ENCODE measurements around the gene RUNX1. TPM values are rescaled to one million over a fixed set of nuclear protein-coding genes. Genes with fewer than 3 reads are reported as not detected.

Gene RUNX1
- total and polyA plus RNA-seq, 4 donors = 23.3 to 100 (median 33.4) TPM

DNA sequence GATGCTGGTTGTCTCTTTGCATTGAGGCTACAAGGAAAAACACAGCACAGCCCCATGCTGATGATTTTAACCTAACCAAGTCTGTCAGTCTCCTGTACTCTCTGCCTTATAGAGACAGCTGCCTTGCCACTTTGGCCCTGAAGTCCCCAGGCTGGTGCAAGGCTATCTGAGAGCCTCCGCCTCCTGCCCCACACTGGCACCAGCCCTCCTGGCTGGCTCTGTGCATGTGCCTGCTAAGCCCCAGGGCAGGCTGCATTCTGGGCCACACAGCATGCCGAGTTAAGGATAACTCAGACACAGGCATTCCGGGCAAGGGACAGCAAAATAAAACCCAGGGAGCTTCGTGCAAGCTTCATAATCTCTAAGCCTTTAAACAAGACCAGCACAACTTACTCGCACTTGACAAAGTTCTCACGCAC is 910 bp downstream of the RUNX1 start:
- Histone ChIP-seq H3K36me3 (ENCODE audit: control insufficient read depth in 4 of 4, insufficient read depth in 4 of 4, low read length in 4 of 4) (no peaks in the 10 kb centered on the region), H3K4me3 (no peak overlapping the region), H3K9ac (ENCODE audit: insufficient read depth in 1 of 2, low read length in 2 of 2) (no peak overlapping the region), H3K27ac (ENCODE audit: low read depth in 1 of 2, low read length in 1 of 2) (peak overlapping the region in 1 of 2 donors; percentile 90), H3K27me3 (ENCODE audit: control insufficient read depth in 3 of 3, insufficient read depth in 3 of 3, low read length in 2 of 3) (no peaks in the 10 kb centered on the region), H3K9me3 (ENCODE audit: control insufficient read depth in 4 of 4, insufficient read depth in 3 of 4, low read length in 3 of 4) (no peaks in the 10 kb centered on the region), H3K4me1 (ENCODE audit: control insufficient read depth in 5 of 5, insufficient read depth in 5 of 5, low read length in 5 of 5) (peaks cover 0 to 32% (median 11%) of the 10 kb centered on the region in 5 donors)
- WGBS, 2 donors = 31 to 38% methylated on average over 6 of the region's 6 CpGs
- TF ChIP-seq, protein P1, sequence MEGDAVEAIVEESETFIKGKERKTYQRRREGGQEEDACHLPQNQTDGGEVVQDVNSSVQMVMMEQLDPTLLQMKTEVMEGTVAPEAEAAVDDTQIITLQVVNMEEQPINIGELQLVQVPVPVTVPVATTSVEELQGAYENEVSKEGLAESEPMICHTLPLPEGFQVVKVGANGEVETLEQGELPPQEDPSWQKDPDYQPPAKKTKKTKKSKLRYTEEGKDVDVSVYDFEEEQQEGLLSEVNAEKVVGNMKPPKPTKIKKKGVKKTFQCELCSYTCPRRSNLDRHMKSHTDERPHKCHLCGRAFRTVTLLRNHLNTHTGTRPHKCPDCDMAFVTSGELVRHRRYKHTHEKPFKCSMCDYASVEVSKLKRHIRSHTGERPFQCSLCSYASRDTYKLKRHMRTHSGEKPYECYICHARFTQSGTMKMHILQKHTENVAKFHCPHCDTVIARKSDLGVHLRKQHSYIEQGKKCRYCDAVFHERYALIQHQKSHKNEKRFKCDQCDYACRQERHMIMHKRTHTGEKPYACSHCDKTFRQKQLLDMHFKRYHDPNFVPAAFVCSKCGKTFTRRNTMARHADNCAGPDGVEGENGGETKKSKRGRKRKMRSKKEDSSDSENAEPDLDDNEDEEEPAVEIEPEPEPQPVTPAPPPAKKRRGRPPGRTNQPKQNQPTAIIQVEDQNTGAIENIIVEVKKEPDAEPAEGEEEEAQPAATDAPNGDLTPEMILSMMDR (IDR thresholded peaks at IDR 0.05; ENCODE audit: control extremely low read depth, extremely low read depth) = no peak
- ATAC-seq (ENCODE audit: insufficient read depth, low FRiP score) (no peak), DNase-seq (no peak)

- no peak overlapping the region for H3K4me3 ChIP-seq
- WGBS, 2 donors = 9 to 22% methylated on average over 8 of the region's 8 CpGs
- H3K27me3 ChIP-seq (ENCODE audit: control insufficient read depth in 3 of 3, insufficient read depth in 3 of 3, low read length in 2 of 3) = no peaks in the 10 kb centered on the region
- TF ChIP-seq, protein P1 (IDR thresholded peaks at IDR 0.05; ENCODE audit: control extremely low read depth, extremely low read depth) = no peak
- peaks cover 0 to 32% (median 11%) of the 10 kb centered on the region in 5 donors for H3K4me1 ChIP-seq (ENCODE audit: control insufficient read depth in 5 of 5, insufficient read depth in 5 of 5, low read length in 5 of 5)
- ATAC-seq (ENCODE audit: insufficient read depth, low FRiP score) = no peak
- H3K9me3 ChIP-seq (ENCODE audit: control insufficient read depth in 4 of 4, insufficient read depth in 3 of 4, low read length in 3 of 4) = no peaks in the 10 kb centered on the region
- H3K9ac ChIP-seq (ENCODE audit: insufficient read depth in 1 of 2, low read length in 2 of 2) = no peak overlapping the region
- no peaks in the 10 kb centered on the region for H3K36me3 ChIP-seq (ENCODE audit: control insufficient read depth in 4 of 4, insufficient read depth in 4 of 4, low read length in 4 of 4)
- no peak for DNase-seq
- H3K27ac ChIP-seq (ENCODE audit: low read depth in 1 of 2, low read length in 1 of 2) = peak overlapping the region in 1 of 2 donors; percentile 90
Measured at GRCh38 chr21:35046880-35047229, 2.2 kb downstream of the RUNX1 start.

DNA sequence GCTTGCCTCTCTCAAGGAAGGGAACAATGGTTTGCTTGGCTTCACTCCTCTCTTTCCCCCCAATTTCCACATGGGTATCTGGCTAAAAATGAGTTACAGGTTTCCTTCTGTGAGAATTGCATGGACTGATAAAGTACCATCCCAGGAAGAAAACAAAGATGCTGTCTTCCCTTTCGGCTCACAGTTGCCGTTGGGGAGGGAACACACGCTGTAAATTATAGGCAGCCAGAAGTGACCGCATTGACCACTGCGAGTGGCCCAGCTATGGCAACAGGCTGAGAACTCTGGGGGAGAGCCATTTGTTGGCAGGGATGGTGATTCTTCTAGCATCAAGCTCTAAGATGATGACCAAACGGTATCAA is 2.9 kb downstream of the RUNX1 start:
- Histone ChIP-seq H3K9ac (ENCODE audit: insufficient read depth in 1 of 2, low read length in 2 of 2) (no peak overlapping the region), H3K27ac (ENCODE audit: low read depth in 1 of 2, low read length in 1 of 2) (no peak overlapping the region), H3K4me3 (no peak overlapping the region), H3K36me3 (ENCODE audit: control insufficient read depth in 4 of 4, insufficient read depth in 4 of 4, low read length in 4 of 4) (no peaks in the 10 kb centered on the region), H3K4me1 (ENCODE audit: control insufficient read depth in 5 of 5, insufficient read depth in 5 of 5, low read length in 5 of 5) (peaks cover 0 to 29% (median 8%) of the 10 kb centered on the region in 5 donors), H3K27me3 (ENCODE audit: control insufficient read depth in 3 of 3, insufficient read depth in 3 of 3, low read length in 2 of 3) (no peaks in the 10 kb centered on the region), H3K9me3 (ENCODE audit: control insufficient read depth in 4 of 4, insufficient read depth in 3 of 4, low read length in 3 of 4) (no peaks in the 10 kb centered on the region)
- TF ChIP-seq, protein P1 (IDR thresholded peaks at IDR 0.05; ENCODE audit: control extremely low read depth, extremely low read depth) = no peak
- WGBS, 2 donors = 33 to 68% methylated on average over 6 of the region's 6 CpGs
- DNase-seq (no peak), ATAC-seq (ENCODE audit: insufficient read depth, low FRiP score) (no peak)

DNA sequence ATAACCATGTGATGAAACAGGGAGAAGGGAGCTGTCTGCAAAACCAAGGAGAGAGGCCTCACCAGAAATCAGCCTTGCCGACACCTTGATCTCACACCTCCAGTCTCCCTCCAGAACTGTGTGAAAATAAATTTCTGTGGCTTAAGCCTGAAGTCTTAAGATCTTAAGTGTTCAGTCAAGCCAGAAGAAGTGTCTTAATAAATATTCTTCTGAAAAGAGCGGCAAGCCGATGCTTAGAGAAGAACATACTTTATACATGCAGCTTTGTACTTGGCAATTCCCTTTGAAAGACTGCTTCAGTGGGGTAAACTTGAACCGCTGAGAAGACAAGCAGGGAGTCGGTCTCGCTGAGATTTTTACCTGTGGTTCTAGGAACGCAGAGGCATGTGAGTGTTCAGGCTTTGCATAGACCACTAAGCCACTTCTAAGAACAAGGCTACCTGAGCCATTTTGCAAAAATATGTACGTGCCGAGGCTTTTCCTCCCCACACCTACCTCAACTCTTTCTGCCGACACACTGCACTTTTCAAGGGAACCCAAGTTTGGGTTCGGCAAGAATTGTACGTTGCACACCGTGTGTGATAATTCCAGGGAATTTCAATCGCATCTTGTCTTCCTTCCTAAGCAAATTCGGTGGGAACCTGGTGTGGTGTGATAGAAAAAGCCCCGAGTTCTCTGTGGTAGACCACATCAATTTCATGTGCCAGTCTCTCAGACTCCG is 3.4 kb downstream of the RUNX1 start:
- H3K27ac ChIP-seq (ENCODE audit: low read depth in 1 of 2, low read length in 1 of 2) = no peak overlapping the region
- ATAC-seq (ENCODE audit: insufficient read depth, low FRiP score) = no peak
- H3K27me3 ChIP-seq (ENCODE audit: control insufficient read depth in 3 of 3, insufficient read depth in 3 of 3, low read length in 2 of 3) = no peaks in the 10 kb centered on the region
- no peaks in the 10 kb centered on the region for H3K9me3 ChIP-seq (ENCODE audit: control insufficient read depth in 4 of 4, insufficient read depth in 3 of 4, low read length in 3 of 4)
- H3K36me3 ChIP-seq (ENCODE audit: control insufficient read depth in 4 of 4, insufficient read depth in 4 of 4, low read length in 4 of 4) = no peaks in the 10 kb centered on the region
- 45 to 68% methylated on average over 17 of the region's 17 CpGs for WGBS, 2 donors
- TF ChIP-seq, protein P1 (IDR thresholded peaks at IDR 0.05; ENCODE audit: control extremely low read depth, extremely low read depth) = no peak
- H3K4me1 ChIP-seq (ENCODE audit: control insufficient read depth in 5 of 5, insufficient read depth in 5 of 5, low read length in 5 of 5) = peaks cover 0 to 23% (median 3%) of the 10 kb centered on the region in 5 donors
- DNase-seq = no peak
- no peak overlapping the region for H3K4me3 ChIP-seq
- no peak overlapping the region for H3K9ac ChIP-seq (ENCODE audit: insufficient read depth in 1 of 2, low read length in 2 of 2)

Measured in lung (tissue), 12 donors.